GM21390 (cell line): ENCODE data around the gene PTTG1.
A peak's percentile ranks its signal among the peaks of the same experiment; 100 is the strongest.

Experiments used
- ATAC-seq: cut with Tn5 transposase; IDR thresholded peaks from one replicate; pipeline ENCODE4 v1.9.1; 2021; ENCODE audit not compliant: unreplicated experiment

Gene PTTG1

DNA sequence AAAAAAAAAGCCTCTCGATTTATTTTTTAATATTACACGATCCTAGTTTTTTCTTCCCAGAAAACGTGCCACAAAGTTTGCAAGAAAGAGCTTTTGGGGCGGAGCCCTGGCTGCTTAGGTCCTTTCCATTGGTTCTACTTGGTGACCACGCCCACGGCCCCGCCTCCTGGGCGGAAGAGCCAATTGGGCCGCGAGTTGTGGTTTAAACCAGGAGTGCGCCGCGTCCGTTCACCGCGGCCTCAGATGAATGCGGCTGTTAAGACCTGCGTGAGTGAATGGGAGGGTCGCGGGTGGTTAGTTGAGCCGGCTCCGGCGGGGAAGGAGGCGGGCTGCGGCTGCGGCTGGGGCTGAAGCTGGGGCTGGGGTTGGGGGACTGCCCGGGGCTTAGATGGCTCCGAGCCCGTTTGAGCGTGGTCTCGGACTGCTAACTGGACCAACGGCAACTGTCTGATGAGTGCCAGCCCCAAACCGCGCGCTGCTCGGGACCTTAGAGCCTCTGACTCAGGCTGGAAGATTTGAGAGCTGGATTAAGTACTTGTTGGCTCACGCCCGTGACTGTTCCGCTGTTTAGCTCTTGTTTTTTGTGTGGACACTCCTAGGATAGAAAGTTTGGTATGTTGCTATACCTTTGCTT lies at the start of gene PTTG1:
Gene PTTG1, plus strand, starts transcription at position 231 of the 634 bp plus-strand sequence. CDS start 458 bp downstream, outside the sequence.
- peak; percentile 65 for ATAC-seq

GRCh38 chr5:160375166-160375565 lies 46.5 kb upstream of the PTTG1 start:
- ATAC-seq = no peak

DNA sequence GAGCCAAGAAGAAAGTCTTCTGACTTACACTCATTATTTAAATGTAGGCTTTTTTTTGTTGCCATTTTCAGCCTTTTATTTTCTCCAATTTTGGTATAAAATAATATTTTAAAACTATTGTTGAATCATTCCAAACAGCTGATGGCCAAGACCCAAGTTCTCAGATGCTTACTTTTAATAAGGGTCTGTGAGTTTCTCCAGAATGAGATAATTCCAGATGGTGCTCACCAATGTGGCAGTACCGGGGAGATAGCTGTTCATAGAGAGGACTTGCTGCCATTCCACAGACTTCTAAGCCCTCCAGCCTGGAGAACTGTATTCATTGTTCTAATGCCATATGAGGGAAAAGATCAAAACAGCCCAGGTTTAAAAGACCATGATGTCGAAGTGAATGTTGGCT lies 46.0 kb upstream of the PTTG1 start:
- ATAC-seq = no peak

GRCh38 chr5:160376416-160376815 lies 45.2 kb upstream of the PTTG1 start:
- ATAC-seq = no peak

DNA sequence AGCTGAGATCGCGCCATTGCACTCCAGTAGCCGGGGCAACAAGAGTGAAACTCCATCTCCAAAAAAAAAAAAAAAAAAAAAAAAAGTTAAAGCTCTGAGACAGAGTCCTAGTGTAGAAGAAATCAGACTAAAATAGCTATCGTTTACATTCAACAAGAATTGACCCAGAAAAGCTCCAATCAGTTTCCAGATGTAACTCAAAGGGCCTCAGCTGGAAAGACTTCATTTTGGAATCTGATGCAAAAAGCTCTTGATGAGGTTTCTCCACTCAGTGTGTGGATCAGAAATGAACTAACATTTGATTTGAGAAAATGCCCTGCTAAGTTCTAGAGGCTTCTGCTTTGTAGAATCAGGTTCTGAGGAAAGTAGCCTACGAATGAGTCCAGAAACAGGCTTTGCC lies 44.0 kb upstream of the PTTG1 start:
- ATAC-seq = no peak

- ATAC-seq = no peak
These were observed 43.3 kb upstream of the PTTG1 start for GRCh38 chr5:160378330-160378729.

GRCh38 chr5:160379511-160379910 lies 42.1 kb upstream of the PTTG1 start:
- no peak for ATAC-seq

GRCh38 chr5:160380041-160380440 lies 41.6 kb upstream of the PTTG1 start:
- no peak for ATAC-seq

- ATAC-seq = no peak
These were observed 39.3 kb upstream of the PTTG1 start for GRCh38 chr5:160382346-160382745.

- no peak for ATAC-seq
These were observed 37.0 kb upstream of the PTTG1 start for GRCh38 chr5:160384681-160385080.

DNA sequence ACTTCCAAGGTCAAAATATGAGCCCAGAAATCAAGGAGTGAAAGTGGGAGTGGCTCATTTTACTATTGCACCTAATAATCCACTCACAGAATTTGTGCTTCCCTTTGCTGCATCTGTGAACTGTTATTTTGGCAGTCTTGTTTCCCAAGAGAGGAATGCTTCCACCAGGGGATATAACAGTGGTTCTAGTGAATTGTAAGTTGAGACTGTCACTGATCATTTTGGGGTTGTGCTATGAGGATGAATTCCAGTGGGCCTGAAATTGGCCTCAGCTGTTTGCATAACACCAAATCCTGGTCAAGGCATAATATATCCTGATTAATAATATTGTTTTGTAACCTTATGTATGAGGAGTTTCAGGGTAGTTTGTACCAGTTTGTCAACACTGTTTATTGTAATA lies 36.2 kb upstream of the PTTG1 start:
- no peak for ATAC-seq

DNA sequence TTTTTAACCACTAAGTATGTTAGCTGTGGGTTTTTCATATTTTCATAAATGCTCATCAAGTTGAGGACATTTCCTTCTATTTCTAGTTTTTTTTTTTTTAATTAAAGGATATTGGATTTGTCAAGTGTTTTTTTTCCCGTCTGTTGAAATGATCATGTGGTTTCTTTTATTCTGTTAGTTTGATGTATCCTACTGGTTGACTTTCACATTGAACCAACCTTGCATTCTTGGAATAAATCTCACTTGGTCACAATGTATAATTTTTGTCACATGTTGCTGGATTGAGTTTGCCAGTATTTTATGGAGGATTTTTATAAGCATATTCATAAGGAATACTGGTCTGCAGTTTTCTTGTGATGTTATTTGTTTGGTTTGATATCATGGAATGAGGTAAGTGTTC lies 34.2 kb upstream of the PTTG1 start:
- no peak for ATAC-seq

- ATAC-seq = no peak
These were observed 30.6 kb upstream of the PTTG1 start for GRCh38 chr5:160390787-160391696.

- no peak for ATAC-seq
These were observed 26.5 kb upstream of the PTTG1 start for GRCh38 chr5:160395111-160395510.

GRCh38 chr5:160397492-160397891 lies 24.2 kb upstream of the PTTG1 start:
- no peak for ATAC-seq

DNA sequence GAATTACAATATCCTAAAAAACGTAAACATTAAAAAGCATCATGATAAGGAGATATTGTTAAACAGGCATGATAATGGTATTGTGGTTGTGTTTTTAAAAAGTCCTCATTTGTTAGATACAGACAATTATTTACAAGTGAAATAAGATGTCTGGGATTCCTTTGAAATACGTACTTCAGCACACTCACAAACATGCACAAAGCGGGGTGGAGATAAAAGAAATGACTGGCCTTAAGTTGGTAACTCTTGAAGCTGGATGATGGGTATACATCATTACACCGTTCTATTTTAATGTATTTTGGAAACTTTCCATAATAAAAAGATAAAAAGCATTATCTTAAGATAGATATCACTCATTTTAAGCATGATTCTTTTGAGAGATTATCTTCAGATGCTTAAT lies 22.8 kb upstream of the PTTG1 start:
- no peak for ATAC-seq

- peak; percentile 92 for ATAC-seq
These were observed 22.0 kb upstream of the PTTG1 start, which contains the start of gene FAM200C for GRCh38 chr5:160399402-160400353. FAM200C (minus strand) TSS chr5:160400054; CDS start chr5:160395490, 4,564 bp downstream.

DNA sequence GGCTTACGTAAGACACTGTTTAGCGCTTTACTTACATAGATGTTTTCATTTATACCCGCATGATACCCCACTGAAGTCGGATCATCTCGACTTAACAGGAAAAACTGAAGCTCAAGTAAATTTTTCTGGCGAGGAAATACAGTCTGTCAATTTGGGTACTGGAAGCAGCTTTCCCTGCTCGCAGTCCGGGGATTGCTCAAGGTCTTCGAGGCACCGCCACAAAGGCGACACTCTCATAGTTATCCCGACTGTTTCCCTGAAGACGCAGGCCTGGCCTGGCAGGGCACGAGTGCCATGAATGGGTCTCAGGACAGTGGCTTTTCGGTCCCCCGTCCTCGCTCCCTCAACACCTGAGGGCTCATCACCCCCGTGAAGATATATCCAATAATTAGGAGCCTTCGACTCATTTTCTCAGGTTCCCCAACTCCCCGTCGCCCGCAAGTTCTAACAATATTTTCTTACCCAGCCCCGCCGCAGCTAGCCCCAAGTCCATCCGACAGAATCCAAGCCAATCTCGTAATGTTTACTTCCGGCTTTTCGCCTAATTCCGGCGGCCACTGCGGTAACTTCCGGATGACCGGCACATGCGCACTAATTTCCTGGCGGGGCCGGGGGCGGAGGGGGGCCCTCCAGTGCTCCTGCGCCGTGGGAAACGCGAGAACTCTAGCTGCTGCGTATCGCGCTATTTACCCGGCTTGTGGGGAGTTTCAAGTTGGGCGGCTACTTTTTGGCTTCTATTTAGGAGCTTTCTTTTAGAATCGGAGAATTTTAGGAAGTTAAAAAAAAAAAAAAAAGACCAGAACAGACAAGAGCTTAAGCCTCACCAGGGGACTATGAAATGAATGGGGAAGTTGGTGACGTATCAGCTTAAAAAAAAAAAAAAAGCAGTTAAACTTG lies 2.8 kb upstream of the PTTG1 start, which contains the start of gene SLU7:
Gene SLU7, minus strand, starts transcription at position 521 of the 897 bp plus-strand sequence. CDS start 3,787 bp downstream, outside the sequence.
- ATAC-seq = peak; percentile 63

DNA sequence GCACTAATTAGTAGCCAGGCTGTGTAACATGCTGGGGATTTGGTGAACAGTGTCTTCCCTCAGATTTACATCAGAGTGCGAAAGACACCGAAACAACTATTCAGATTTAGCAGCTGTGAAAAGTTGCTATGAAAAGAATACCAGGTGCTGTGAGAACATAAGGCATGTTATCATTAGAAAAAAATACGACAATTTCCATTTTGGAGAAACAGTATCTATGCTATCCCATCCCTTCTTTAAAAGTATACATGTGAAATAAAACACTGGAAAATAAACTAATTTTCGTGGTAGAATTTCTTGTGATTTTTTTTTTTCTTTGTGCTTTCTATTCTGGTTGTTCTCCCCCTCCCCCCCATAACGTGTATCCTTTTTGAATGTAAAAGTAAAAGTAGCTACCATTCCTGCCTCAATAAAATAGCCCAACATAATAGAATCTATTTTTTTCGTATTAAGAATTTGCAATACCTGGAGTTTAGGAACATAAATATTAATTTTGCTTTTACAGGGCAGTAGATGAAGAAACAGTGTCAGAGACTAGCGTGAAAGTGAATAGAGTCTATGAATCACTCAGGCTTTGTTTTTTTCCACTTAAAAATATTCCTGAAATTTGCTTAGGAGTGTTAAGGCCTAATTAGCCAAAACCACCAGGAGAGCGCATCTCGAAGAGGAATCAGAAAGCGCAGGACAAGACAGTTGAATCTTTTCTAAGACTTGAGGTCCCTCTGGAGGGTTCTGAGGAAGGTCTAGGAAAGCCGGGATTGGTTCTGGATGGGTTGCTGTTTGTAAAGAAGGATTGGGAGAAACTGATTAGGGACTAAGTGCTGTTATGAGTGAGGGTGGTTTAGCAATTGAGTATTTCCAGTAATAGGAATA lies 2.0 kb upstream of the PTTG1 start:
- ATAC-seq = peak; percentile 33
